H1 (cell line): ENCODE results near the gene BRINP3. TPM values are rescaled to one million over a fixed set of nuclear protein-coding genes. Genes with fewer than 3 reads are reported as not detected.

ENCODE experiments used
- BCL11A ChIP-seq, 2 experiments: IDR thresholded peaks; one replicate each; pipeline ENCODE4 v1.6.1; 2011; ENCODE audit warnings: low read depth in 2 of 2, low read length in 2 of 2, mild to moderate bottlenecking in 2 of 2
- BRCA1 ChIP-seq: IDR thresholded peaks from 2 replicates; pipeline ENCODE4 v1.6.1; 2012; ENCODE audit warnings: low read depth, low read length, improper control_type of control experiment
- FOSL1 ChIP-seq: IDR thresholded peaks from 2 replicates; pipeline ENCODE4 v1.6.1; 2011; ENCODE audit warnings: mild to moderate bottlenecking, low read depth, low read length, moderate library complexity; ENCODE audit not compliant: insufficient read depth
- KDM5A ChIP-seq: fragments of 200-600 bp; IDR thresholded peaks from 2 replicates; pipeline ENCODE4 v1.7.1; 2012; ENCODE audit warnings: mild to moderate bottlenecking, low read length, inconsistent platforms, mixed read lengths
- MAFK ChIP-seq: IDR thresholded peaks from 2 replicates; pipeline ENCODE4 v1.6.1; 2012; ENCODE audit warnings: low read depth, mild to moderate bottlenecking, improper control_type of control experiment, low read length
- NRF1 ChIP-seq: IDR thresholded peaks from 2 replicates; pipeline ENCODE4 v1.6.1; 2011; ENCODE audit warnings: mild to moderate bottlenecking, low read depth, low read length, improper control_type of control experiment
- RFX5 ChIP-seq: IDR thresholded peaks from 2 replicates; pipeline ENCODE4 v1.6.1; 2011; ENCODE audit warnings: low read depth, low read length, improper control_type of control experiment, borderline replicate concordance
- polyA plus RNA-seq, 7 experiments: library from polyadenylated mRNA; depleted of rRNA in 3 of 7; stranded (reverse) in 5 of 7; unstranded in 2 of 7; fragments of >200 nt in 5 of 7; fragments of 200-250 nt in 2 of 7; gene quantifications; 1 replicate in 5 of 7; 2 replicates in 1 of 7; 4 replicates in 1 of 7; pipeline versions ENCODE4 v1.2.1 to v1.2.3, GENCODE V29; 2011 to 2013; ENCODE audit warnings: missing spikeins in 2 of 7, mixed read lengths in 2 of 7
- total RNA-seq: library from RNA; stranded (reverse); fragmentation: NEBNext Ultra II Directional; extraction: Animal tissue kit (Norgen Biotek cat#: 25700); gene quantifications from 2 replicates; pipeline ENCODE4 v1.2.1, GENCODE V29; 2021

Gene BRINP3
- total and polyA plus RNA-seq, 2 of the 8 experiments (the other 6 are each of a cell fraction or from before 2014, with no cell fraction given): not detected

DNA sequence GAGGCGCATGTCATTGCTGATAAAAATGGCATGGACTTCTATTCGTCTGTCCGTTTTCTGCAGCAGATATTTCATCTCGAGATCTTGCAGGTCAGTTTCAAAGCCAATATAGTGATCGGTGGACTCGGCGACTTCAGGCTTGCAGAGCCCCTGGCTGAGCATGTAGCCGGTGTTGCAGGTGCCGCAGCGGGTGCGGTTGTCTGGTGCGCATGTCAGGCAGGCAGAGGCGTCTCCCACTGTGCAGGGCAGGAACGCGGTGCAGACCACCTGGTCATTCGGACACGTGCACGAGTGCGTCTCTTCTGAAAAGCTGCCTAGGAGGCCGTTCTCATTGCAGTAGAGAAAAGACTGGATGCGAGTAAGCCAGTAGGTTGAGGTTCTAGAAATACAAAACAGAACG is 378.9 kb downstream of the BRINP3 start (continued):
- TF ChIP-seq MAFK (no peak), RFX5 (no peak), BCL11A (IDR thresholded peaks at IDR 0.05; ENCODE audit: low read depth in 2 of 2, low read length in 2 of 2) (no peak), NRF1 (no peak), FOSL1 (no peak), BRCA1 (no peak), KDM5A (no peak)
- TF ChIP-seq, all 59 proteins: peak for 0
